Gastroesophageal sphincter (tissue), 4 donors: Measurements from ENCODE around the gene UVSSA. TPM values are rescaled to one million over a fixed set of nuclear protein-coding genes. Genes with fewer than 3 reads are reported as not detected.

Experiments used
- ATAC-seq: fragments of 150-250 bp; one replicate; pipeline ENCODE4 v1.9.1; 2016; ENCODE audit warnings: mild to moderate bottlenecking, moderate library complexity
- H3K27ac ChIP-seq, 4 donors: fragments of 200-600 bp; sonication (generic) in 3 of 4; 1 replicate in 3 of 4; 2 replicates in 1 of 4; pipeline ENCODE4 v1.5.1; 2016 to 2019
- H3K27me3 ChIP-seq: fragments of 200-600 bp; sonication (generic); one replicate; pipeline ENCODE4 v1.5.1; 2019
- H3K36me3 ChIP-seq, 2 donors: fragments of 200-600 bp; sonication (generic); one replicate each; pipeline ENCODE4 v1.5.1; 2019; ENCODE audit warnings: control low read depth in 1 of 2
- H3K4me1 ChIP-seq, 3 donors: fragments of 200-600 bp; sonication (generic); 1 replicate in 2 of 3; 2 replicates in 1 of 3; pipeline ENCODE4 v1.5.1; 2016 to 2019; ENCODE audit warnings: control low read depth in 2 of 3
- H3K4me3 ChIP-seq, 2 donors: fragments of 200-600 bp; sonication (generic); one replicate each; pipeline ENCODE4 v1.5.1; 2019; ENCODE audit warnings: mild to moderate bottlenecking in 1 of 2, moderate library complexity in 1 of 2
- H3K9me3 ChIP-seq, 3 donors: fragments of 200-600 bp; sonication (generic); one replicate each; pipeline ENCODE4 v1.5.1; 2017 to 2019; ENCODE audit warnings: control low read depth in 2 of 3
- EP300 ChIP-seq: sonication (generic); formaldehyde crosslinking; IDR thresholded peaks from one replicate; pipeline ENCODE4 v1.6.1; 2017; ENCODE audit warnings: antibody characterized with exemption, mild to moderate bottlenecking
- POLR2A ChIP-seq, 2 donors: fragments of 450-650 bp; IDR thresholded peaks; one replicate each; pipeline ENCODE4 v1.6.1; 2017; ENCODE audit warnings: antibody characterized with exemption in 2 of 2, mild to moderate bottlenecking in 2 of 2, moderate library complexity in 1 of 2
- POLR2AphosphoS5 ChIP-seq: sonication (generic); formaldehyde crosslinking; IDR thresholded peaks from one replicate; pipeline ENCODE4 v1.6.1; 2017; ENCODE audit warnings: antibody characterized with exemption
- WGBS, 2 donors: methylation state at CpG; one replicate each; pipeline ENCODE4 v1.1.5; 2018; ENCODE audit warnings: low coverage in 1 of 2; 5-methylcytosine and 5-hydroxymethylcytosine counted together
- total RNA-seq, 4 donors: library from RNA; depleted of rRNA; stranded (reverse); fragments of >200 nt; gene quantifications; one replicate each; pipeline ENCODE4 v1.1.0, GENCODE V29; 2016
- TF ChIP-seq, protein P1 (sequence below), 4 experiments: fragments of 200-600 bp in 2 of 4; fragments of 450-650 bp in 2 of 4; sonication (generic) in 1 of 4; IDR thresholded peaks; one replicate each; pipeline ENCODE4 v1.5.1; 2017 to 2019; ENCODE audit warnings: antibody characterized with exemption in 4 of 4, mild to moderate bottlenecking in 2 of 4, moderate library complexity in 2 of 4

UVSSA gene
- total RNA-seq, 4 donors from 2014 or later: 3.1 to 24.1 (median 9.9) TPM

- H3K9me3 ChIP-seq: no peaks in the 10 kb centered on the region
- no peak overlapping the region for H3K4me3 ChIP-seq
- H3K27me3 ChIP-seq: no peaks in the 10 kb centered on the region
- peaks cover 4 to 62% (median 20%) of the 10 kb centered on the region in 3 donors for H3K4me1 ChIP-seq
- 91 to 95% methylated on average over 18 to 23 of the region's 34 CpGs for WGBS, 2 donors
- TF ChIP-seq POLR2AphosphoS5 (no peak), EP300 (no peak), POLR2A (IDR thresholded peaks at IDR 0.05) (no peak)
- TF ChIP-seq, protein P1, sequence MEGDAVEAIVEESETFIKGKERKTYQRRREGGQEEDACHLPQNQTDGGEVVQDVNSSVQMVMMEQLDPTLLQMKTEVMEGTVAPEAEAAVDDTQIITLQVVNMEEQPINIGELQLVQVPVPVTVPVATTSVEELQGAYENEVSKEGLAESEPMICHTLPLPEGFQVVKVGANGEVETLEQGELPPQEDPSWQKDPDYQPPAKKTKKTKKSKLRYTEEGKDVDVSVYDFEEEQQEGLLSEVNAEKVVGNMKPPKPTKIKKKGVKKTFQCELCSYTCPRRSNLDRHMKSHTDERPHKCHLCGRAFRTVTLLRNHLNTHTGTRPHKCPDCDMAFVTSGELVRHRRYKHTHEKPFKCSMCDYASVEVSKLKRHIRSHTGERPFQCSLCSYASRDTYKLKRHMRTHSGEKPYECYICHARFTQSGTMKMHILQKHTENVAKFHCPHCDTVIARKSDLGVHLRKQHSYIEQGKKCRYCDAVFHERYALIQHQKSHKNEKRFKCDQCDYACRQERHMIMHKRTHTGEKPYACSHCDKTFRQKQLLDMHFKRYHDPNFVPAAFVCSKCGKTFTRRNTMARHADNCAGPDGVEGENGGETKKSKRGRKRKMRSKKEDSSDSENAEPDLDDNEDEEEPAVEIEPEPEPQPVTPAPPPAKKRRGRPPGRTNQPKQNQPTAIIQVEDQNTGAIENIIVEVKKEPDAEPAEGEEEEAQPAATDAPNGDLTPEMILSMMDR (IDR thresholded peaks at IDR 0.05): no peak
- ATAC-seq: no peak
- H3K36me3 ChIP-seq: peaks cover 0 to 18% of the 10 kb centered on the region in 2 donors
- peak overlapping the region in 1 of 4 donors; percentile 81 for H3K27ac ChIP-seq
Observed at GRCh38 chr4:1307951-1308735, 38.9 kb upstream of the UVSSA start.

GRCh38 chr4:1309261-1310010, 37.6 kb upstream of the UVSSA start:
- Histone ChIP-seq H3K4me3 (peak overlapping the region; percentile 35 to 53), H3K4me1 (peaks cover 4 to 62% (median 20%) of the 10 kb centered on the region in 3 donors), H3K9me3 (no peaks in the 10 kb centered on the region), H3K27me3 (no peaks in the 10 kb centered on the region), H3K27ac (peak overlapping the region; percentile 14 to 81 (median 76)), H3K36me3 (peaks cover 0 to 31% of the 10 kb centered on the region in 2 donors)
- TF ChIP-seq POLR2AphosphoS5 (no peak), POLR2A (IDR thresholded peaks at IDR 0.05) (no peak), EP300 (no peak)
- TF ChIP-seq, protein P1 (IDR thresholded peaks at IDR 0.05): no peak
- peak; percentile 98 for ATAC-seq
- WGBS, 2 donors: 0 to 40% methylated on average over 2 of the region's 36 CpGs

DNA sequence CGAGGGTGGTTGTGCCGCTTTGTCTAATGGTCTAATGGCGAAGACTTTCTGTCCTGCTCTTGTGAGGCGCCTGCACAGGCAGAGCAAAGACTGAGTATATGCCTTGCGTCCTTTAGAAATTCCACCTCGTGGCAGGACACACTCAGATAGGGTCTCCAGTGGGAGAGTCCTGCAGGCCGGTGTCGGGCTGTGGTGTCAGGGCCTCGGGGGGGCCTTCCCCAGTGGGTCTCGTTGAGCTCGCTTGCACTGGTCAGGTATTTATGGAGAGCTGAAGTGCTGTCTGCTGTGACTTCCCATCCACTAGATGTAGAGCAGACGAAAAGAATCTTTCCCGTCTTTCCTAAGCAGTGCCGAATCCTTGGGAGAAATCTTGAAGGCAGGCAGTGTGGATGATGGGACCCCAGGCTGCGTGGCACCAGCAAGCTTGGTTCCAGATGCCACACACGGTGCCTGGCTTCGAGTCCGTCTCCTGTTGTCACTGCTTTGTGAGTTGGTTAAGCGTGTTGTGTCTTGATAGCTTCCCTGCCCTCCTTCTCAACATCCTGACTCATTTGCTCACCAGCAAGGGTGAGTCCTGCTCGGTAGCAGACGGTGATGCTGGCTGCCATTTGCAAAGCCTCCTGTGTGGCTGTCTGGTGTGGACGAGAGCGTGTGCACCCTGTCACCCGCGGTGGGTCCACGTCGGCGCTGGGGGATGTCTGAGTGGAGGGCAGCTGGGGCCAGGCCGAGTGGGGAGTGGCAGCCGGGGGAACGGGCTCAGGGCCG, 36.8 kb upstream of the UVSSA start:
- Histone ChIP-seq H3K4me1 (peaks cover 4 to 62% (median 20%) of the 10 kb centered on the region in 3 donors), H3K27me3 (no peaks in the 10 kb centered on the region), H3K9me3 (no peaks in the 10 kb centered on the region), H3K27ac (peak overlapping the region; percentile 14 to 81 (median 76)), H3K4me3 (peak overlapping the region; percentile 35 to 53), H3K36me3 (peaks cover 0 to 36% of the 10 kb centered on the region in 2 donors)
- no peak for ATAC-seq
- WGBS, 2 donors: 46 to 74% methylated on average over 11 to 13 of the region's 32 CpGs
- TF ChIP-seq POLR2A (IDR thresholded peaks at IDR 0.05) (no peak), EP300 (no peak), POLR2AphosphoS5 (no peak)
- TF ChIP-seq, protein P1 (IDR thresholded peaks at IDR 0.05): no peak

DNA sequence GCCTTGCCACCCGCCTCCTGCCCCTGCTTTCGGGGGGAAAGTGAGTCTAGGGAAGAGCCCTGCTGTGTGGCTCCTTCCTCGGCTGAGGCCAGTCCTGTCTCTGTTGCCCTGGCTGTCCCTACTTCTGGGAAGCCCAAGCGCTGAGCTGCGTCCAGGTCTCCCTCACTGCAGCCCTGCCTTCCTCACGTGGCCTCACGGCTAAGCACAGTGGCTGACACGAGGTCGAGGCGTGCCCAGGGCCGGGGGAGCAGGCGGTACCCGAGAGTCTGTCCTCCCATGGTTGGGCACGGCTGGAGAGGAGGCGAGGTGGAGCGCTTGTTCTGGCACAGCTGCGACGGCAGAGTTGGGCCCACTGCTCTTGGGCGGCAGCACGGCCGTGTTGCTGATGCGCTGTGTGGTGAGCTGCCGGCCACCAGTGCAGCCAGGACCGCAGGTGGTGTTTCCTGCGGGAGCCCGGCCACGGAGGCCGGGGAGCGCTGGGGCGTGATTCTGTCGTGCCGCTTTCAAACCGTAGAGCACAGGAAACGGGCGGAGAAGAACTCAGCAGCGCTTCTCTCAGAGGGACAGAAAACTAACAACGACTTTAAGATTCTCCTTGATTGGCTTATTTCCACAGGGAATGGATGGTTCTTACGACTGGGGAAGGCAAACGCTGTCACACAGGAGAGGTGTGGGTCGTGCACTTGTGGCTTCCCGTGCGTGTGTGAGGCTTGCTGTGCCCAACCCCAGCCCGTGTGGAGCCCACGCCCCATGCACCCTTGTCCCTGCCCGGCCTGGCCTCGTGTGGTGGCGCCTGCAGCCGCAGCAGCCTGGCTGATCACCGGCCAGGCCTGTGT, 36.0 kb upstream of the UVSSA start:
- TF ChIP-seq, protein P1 (IDR thresholded peaks at IDR 0.05): no peak
- no peak overlapping the region for H3K4me3 ChIP-seq
- H3K27me3 ChIP-seq: no peaks in the 10 kb centered on the region
- H3K4me1 ChIP-seq: peaks cover 4 to 60% (median 20%) of the 10 kb centered on the region in 3 donors
- peak overlapping the region in 3 of 4 donors; percentile 75 to 81 (median 78) for H3K27ac ChIP-seq
- ATAC-seq: no peak
- no peaks in the 10 kb centered on the region for H3K9me3 ChIP-seq
- 89 to 93% methylated on average over 9 to 12 of the region's 49 CpGs for WGBS, 2 donors
- peaks cover 0 to 37% of the 10 kb centered on the region in 2 donors for H3K36me3 ChIP-seq
